Stimulated activated CD4-positive, alpha-beta T cell treated with anti-CD3 and anti-CD28 coated beads, Interleukin-4, amount 100 ng/mL, for 48 hours (primary cell): ENCODE results near the gene KIAA2012.

Experiments
- DNase-seq, 2 donors: peaks; one replicate each; pipeline ENCODE4 v3.0.0-alpha.2; 2020; ENCODE audit warnings: low read depth in 2 of 2

The KIAA2012 gene

GRCh38 chr2:202072737-202073401, at the start of gene KIAA2012:
Gene KIAA2012 (plus strand): TSS chr2:202073255. CDS start chr2:202073628, 373 bp downstream.
- DNase-seq, result no peak

- no peak for DNase-seq
Observed at GRCh38 chr2:202023904-202024266, 49.2 kb upstream of the KIAA2012 start.

- DNase-seq, result no peak
Observed at GRCh38 chr2:202024871-202025270, 48.2 kb upstream of the KIAA2012 start.

- DNase-seq, result no peak
Observed at GRCh38 chr2:202025816-202026215, 47.2 kb upstream of the KIAA2012 start.

GRCh38 chr2:202026507-202026906, 46.5 kb upstream of the KIAA2012 start:
- DNase-seq, result no peak

GRCh38 chr2:202030691-202031090, 42.4 kb upstream of the KIAA2012 start:
- no peak for DNase-seq

GRCh38 chr2:202031246-202031951, 41.7 kb upstream of the KIAA2012 start:
- no peak for DNase-seq

GRCh38 chr2:202032846-202033316, 40.2 kb upstream of the KIAA2012 start:
- peak in 1 of 2 donors; percentile 19 for DNase-seq

- peak; percentile 69 to 85 for DNase-seq
Observed at GRCh38 chr2:202033317-202034248, 39.5 kb upstream of the KIAA2012 start, which contains the start of gene FZD7. Gene FZD7 (plus strand): TSS chr2:202033855. CDS start chr2:202034648, 793 bp downstream.

- peak in 1 of 2 donors; percentile 11 for DNase-seq
Observed at GRCh38 chr2:202034249-202035088, 38.6 kb upstream of the KIAA2012 start.

GRCh38 chr2:202035089-202035940, 37.7 kb upstream of the KIAA2012 start:
- DNase-seq, result peak in 1 of 2 donors; percentile 21

GRCh38 chr2:202035941-202036372, 37.1 kb upstream of the KIAA2012 start:
- DNase-seq, result no peak

- DNase-seq, result no peak
Observed at GRCh38 chr2:202036601-202037037, 36.4 kb upstream of the KIAA2012 start.

GRCh38 chr2:202037086-202037485, 36.0 kb upstream of the KIAA2012 start:
- no peak for DNase-seq

- DNase-seq, result no peak
Observed at GRCh38 chr2:202038471-202039277, 34.4 kb upstream of the KIAA2012 start.

- DNase-seq, result no peak
Observed at GRCh38 chr2:202039278-202040078, 33.6 kb upstream of the KIAA2012 start.

- no peak for DNase-seq
Observed at GRCh38 chr2:202040079-202040844, 32.8 kb upstream of the KIAA2012 start.
